Spleen (tissue), 7 donors: ENCODE measurements around the gene FAM169A.

Experiments
- POLR2A ChIP-seq, 3 donors: fragments of 450-650 bp; IDR thresholded peaks; one replicate each; pipeline ENCODE4 v1.5.1; 2017; ENCODE audit warnings: antibody characterized with exemption in 3 of 3, mild to moderate bottlenecking in 1 of 3
- POLR2AphosphoS5 ChIP-seq, 3 donors: sonication (generic); formaldehyde crosslinking; IDR thresholded peaks; one replicate each; pipeline ENCODE4 v1.5.1; 2017; ENCODE audit warnings: antibody characterized with exemption in 3 of 3
- TF ChIP-seq, protein P1 (sequence below), 11 experiments: fragments of 200-600 bp in 7 of 11; fragments of 450-650 bp in 4 of 11; sonication (generic) in 4 of 11; IDR thresholded peaks in 8 of 11; conservative IDR thresholded peaks in 3 of 11; 1 replicate in 7 of 11; 2 replicates in 4 of 11; pipeline versions ENCODE4 v1.4.0 to v1.8.0; 2016 to 2021; ENCODE audit warnings: antibody characterized with exemption in 11 of 11, inconsistent platforms in 4 of 11, mild to moderate bottlenecking in 1 of 11
- donor health status: DM: no; HTN: no; CAD: no; lungs with moderate emphysema.
- donor health status: DM: no; HTN: no; CAD: no.
- donor health status: DM: no; HTN: no; CAD: no.

DNA sequence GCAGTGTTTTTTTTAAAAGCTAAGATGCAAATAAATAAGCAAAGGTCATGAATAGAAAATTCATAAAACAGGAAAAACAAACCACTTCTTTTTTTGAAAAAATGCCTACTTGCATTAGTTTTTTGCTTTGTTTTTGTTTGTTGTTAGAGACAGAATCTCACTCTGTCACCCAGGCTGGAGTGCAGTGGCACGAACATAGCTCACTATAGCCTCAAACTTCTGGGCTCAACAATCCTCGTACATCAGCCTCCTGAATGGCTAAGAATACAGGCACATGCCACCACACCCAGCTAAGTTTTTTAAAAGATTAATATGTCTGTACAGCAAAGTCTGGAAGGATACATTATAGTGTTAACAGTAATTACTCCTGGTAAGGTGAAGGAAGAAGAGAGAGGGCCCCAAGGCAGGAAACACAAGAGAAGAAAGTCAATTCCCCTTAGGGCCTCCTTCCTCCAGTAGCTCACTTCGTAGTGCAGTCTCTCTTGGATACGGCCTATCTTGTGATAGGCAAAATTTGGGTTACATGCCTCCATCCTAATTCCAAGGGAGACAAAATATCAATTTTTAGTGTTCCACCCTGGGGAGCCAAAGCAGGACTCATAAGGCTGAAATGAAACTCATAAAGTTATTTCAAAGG, 15.3 kb downstream of the FAM169A start:
- TF ChIP-seq, protein P1, sequence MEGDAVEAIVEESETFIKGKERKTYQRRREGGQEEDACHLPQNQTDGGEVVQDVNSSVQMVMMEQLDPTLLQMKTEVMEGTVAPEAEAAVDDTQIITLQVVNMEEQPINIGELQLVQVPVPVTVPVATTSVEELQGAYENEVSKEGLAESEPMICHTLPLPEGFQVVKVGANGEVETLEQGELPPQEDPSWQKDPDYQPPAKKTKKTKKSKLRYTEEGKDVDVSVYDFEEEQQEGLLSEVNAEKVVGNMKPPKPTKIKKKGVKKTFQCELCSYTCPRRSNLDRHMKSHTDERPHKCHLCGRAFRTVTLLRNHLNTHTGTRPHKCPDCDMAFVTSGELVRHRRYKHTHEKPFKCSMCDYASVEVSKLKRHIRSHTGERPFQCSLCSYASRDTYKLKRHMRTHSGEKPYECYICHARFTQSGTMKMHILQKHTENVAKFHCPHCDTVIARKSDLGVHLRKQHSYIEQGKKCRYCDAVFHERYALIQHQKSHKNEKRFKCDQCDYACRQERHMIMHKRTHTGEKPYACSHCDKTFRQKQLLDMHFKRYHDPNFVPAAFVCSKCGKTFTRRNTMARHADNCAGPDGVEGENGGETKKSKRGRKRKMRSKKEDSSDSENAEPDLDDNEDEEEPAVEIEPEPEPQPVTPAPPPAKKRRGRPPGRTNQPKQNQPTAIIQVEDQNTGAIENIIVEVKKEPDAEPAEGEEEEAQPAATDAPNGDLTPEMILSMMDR (IDR thresholded peaks at IDR 0.05 in 8 of 11, conservative IDR thresholded peaks at IDR 0.05 in 3 of 11): no peak
- no peak for TF ChIP-seq POLR2AphosphoS5 (IDR thresholded peaks at IDR 0.05)
- no peak for TF ChIP-seq POLR2A (IDR thresholded peaks at IDR 0.05)
